GM18870 (cell line): ENCODE data around the gene NRARP.
"Not testable (repeated sequence)": the region's sequence is repeated elsewhere in the genome, so short reads cannot be mapped to it uniquely, and the experiment has no call there.

Experiments
- ATAC-seq: cut with Tn5 transposase; IDR thresholded peaks from one replicate; pipeline ENCODE4 v1.9.1; 2021; ENCODE audit warnings: moderate library complexity; ENCODE audit not compliant: unreplicated experiment

NRARP gene

DNA sequence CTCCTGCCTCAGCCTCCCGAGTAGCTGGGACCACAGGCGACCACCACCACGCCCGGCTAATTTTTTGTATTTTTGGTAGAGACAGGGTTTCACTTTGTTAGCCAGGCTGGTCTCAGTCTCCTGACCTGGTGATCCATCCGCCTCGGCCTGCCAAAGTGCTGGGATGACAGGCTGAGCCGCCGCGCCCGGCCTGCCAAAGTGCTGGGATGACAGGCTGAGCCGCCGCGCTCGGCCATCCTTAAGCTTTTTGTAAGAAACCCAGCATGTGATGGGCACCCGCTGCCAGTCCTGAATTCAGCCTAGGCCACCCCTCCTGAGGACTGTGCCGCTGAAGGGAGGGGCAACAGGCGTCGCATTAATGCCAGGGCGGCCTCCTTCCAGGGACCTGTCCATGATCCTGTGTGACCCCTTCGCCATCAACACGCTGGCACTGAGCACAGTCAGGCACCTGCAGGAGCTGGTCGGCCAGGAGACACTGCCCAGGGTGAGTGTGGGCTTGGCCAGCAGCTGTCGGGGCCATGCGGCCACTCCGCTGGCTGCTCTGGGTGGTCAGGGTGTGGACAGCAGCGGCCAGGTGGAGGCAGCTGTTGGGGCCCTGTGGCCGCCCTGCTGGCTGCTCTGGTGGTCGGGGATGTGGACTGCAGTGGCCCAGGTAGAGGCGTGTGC lies 36.4 kb downstream of the NRARP start:
- no peak for ATAC-seq

DNA sequence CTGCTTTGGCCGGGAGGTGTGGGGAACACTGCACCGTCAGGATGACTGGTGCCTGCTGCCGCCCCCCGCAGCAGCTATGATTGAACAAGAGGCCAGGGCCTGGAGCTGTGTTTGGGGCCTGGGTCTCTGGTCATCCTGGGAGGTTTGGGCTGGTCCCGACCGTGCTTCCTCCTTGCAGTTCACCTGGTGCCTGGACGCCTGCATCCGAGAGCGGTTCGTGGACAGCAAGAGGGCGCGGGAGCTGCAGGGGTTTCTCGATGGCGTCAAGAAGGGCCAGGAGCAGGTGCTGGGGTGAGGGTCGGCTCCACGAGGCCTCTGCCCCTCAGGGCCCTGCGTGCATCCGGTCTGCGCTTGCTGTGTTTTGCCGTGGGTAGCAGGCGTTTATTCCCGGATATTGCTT lies 38.0 kb downstream of the NRARP start:
- ATAC-seq = no peak

DNA sequence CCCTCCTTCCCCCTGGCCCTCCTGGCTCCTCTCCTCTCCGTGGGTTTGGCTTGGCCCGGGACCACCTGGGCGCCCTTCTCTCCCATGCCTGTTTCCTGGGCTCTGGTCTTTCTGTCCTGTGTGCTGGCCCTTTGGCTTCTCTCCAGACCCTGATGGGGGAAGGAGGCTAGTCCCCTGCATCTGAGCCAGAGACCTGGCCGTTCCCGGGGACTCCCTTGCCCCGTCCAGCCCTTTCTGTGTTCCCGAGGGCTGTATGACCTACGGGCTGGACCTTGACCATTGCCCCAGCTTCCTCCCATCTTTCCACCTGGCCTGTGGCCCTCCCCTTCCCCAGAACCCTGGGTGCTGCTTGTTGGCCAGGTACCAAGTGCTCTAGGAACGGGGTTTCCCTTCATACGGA lies 38.6 kb downstream of the NRARP start:
- no peak for ATAC-seq

DNA sequence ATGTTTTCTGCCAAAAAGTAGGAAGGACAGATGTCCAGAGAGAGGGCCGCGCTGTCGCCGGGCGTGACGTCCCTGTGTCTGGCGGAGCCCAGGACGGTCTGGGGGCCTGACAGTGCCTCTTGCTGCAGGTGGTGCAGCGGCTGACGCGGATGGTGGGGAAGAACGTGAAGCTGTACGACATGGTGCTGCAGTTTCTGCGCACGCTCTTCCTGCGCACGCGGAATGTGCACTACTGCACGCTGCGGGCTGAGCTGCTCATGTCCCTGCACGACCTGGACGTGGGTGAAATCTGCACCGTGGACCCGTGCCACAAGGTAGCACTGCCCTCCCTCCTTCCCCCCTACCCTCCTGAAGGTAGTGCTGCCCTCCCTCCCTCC lies 39.2 kb downstream of the NRARP start:
- no peak for ATAC-seq

DNA sequence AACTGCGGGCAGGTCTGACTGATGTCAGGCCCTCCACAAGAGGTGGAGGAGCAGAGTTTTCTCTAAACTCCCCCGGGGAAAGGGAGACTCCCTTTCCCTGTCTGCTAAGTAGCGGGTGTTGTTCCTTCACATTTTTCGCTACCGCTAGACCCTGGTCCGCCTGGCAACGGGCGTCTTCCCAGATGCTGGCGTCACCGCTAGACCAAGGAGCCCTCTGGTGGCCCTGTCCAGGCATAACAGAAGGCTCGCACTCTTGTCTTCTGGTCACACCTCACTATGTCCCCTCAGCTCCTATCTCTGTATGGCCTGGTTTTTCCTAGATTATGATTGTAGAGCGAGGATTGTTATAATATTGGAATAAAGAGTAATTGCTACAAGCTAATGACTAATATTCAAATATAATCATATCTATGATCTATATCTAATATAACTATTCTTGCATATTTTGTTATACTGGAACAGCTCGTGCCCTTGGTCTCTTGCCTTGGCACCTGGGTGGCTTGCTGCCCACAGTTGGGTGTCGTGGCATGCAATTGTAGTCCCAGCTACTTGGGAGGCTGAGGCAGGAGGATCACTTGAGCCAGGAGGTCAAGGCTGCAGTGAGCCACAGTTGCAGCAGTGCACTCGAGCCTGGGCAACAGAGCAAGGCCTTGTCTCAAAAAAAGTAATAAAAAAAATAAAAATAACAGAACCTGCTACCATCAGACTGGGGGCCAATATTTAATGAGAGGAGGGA lies 39.7 kb downstream of the NRARP start:
- ATAC-seq = not testable (repeated sequence)

DNA sequence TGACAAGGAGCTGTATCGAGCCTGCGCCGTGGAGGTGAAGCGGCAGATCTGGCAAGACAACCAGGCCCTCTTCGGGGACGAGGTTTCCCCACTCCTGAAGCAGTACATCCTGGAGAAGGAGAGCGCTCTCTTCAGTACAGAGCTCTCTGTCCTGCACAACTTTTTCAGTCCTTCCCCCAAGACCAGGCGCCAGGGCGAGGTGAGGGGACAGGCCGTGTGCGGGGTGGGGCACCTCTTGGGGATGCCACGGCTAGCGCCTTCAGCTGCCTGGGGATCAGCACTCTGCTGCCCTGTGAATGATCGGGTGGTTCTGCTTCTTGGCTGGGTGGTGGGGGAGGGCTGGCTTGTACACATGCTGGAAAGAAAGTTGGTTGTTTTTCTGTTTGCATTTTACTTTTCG lies 45.2 kb downstream of the NRARP start:
- no peak for ATAC-seq

DNA sequence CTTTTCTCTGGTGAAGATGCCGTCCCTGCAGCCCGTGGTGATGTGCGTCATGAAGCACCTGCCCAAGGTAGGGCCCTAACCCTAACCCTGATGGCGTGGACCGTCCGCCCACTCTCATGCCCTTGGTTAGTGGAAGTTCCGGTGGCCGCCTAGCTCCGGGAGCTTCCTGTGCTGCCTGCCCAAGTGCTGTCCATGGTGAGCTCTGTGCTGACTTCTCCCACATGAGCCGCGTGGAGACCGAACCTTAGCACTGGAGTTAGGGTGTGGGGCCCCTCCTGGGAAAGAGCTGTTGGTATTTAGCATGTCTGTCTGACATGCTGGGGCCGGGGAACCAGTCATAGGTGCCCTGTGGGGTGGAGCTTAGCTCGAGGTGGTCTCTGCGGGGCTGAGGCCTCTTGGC lies 45.7 kb downstream of the NRARP start:
- no peak for ATAC-seq

DNA sequence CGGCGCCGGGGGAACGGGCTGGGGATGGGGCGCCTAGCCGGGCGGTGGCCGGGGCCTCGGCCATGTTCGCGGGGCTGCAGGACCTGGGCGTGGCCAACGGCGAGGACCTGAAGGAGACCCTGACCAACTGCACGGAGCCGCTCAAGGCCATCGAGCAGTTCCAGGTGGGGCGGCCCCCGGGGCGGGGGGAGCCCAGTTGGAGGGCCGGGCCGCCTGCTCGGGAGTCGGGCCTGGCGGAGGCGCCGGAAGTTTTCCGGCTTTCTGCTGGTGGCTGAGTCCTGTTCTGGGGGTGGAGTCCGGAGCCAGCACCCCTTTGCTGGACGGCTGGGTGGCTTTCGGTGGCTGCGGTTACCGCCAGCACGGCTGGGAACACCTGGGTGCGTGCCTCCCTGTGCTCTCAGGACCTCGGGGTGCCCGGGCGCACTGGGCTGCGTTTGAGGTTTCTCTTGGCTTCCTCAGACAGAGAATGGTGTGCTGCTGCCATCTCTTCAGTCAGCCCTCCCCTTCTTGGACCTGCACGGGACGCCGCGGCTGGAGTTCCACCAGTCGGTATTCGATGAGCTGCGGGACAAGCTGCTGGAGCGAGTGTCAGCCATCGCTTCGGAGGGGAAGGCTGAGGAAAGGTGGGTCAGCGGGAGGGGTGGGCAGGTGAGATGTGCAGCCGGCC lies 46.5 kb downstream of the NRARP start:
- peak; percentile 9 for ATAC-seq

DNA sequence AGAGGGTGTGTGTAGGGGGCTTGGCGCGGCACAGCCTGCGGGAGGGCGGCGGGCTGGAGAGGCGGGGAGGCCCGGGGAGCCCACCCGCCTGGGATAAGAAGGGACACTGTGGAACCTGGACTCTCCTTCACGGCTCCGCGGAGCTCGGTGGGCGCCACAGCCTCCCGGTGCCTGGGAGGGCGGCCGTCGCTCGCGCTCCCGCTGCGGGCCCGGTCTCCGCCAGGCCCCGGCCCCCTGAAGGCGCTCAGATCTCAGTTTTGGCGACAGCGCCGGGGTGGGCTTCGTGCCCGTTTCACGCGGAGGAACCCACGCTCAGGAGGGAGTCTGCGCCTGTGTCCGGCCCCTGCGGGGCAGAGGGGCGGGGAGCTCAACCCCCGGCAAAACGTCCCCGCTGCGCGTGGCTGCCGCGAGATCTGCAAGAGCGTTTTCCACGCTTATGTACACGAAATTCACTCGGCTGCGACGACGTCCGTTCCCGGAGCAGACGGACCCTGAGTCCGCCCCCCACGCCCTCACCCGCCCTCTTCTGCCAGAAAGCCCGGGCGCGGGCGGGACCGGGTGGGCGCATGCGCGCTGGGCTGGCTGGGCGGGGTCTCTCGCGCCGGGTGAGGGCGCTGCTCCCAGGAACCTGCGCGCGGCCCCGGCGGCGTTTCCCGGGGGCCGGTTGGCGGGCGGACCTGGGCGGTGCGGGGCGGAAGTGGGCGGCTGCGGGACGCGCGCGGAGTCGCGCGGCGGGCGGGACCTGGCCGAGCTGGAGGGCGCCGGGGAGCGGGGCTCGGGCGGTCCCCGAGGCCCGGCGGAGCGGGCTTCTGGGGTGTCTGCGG lies 47.2 kb downstream of the NRARP start, which contains the start of gene NELFB:
NELFB (plus strand) TSS at position 704 of the 824 bp plus-strand sequence.
- ATAC-seq = peak; percentile 45

DNA sequence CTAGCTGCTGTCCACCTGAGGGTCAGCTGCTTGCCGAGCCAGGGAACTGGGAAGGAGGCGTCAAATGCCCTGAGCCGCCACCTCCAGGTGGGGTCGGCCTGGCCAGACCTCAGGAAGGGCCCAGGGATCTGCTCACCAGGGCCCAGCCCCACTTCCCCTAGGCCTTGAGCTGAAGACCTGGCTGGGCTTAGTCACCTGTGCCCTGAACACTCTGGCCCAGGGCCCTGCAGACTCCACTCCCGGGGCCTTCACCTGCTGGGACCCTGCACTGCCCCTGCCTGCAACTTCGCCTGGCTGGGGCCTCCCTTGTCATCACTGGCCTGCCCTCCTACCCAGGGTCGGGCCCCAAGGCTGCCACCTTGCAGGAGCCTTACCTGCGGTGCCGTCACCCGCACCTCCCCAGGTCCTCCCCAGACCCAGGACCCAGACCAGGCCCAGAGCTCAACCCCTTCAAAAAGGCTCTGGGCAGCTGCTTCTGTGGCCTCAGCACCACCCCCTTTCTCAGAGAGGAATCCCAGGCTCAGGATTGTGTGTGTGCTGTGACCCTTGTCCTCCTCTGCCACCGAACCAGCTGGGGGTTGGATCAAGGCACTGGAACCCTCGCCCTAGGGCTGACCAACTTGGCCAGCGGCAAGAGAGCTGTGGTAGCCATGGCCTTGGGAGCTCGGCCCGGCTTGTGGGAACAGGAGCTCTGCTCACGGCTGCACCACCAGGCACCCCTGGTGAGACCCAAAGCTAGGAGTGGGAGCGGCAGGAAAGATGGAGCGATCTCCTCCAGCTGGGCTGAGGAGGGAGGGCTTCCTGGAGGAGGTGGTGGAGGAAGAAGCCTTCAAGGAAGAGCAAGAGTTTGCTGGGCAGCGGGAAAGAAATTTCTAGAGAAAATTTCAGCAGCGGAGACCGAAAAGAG lies 48.1 kb downstream of the NRARP start:
- ATAC-seq = no peak

DNA sequence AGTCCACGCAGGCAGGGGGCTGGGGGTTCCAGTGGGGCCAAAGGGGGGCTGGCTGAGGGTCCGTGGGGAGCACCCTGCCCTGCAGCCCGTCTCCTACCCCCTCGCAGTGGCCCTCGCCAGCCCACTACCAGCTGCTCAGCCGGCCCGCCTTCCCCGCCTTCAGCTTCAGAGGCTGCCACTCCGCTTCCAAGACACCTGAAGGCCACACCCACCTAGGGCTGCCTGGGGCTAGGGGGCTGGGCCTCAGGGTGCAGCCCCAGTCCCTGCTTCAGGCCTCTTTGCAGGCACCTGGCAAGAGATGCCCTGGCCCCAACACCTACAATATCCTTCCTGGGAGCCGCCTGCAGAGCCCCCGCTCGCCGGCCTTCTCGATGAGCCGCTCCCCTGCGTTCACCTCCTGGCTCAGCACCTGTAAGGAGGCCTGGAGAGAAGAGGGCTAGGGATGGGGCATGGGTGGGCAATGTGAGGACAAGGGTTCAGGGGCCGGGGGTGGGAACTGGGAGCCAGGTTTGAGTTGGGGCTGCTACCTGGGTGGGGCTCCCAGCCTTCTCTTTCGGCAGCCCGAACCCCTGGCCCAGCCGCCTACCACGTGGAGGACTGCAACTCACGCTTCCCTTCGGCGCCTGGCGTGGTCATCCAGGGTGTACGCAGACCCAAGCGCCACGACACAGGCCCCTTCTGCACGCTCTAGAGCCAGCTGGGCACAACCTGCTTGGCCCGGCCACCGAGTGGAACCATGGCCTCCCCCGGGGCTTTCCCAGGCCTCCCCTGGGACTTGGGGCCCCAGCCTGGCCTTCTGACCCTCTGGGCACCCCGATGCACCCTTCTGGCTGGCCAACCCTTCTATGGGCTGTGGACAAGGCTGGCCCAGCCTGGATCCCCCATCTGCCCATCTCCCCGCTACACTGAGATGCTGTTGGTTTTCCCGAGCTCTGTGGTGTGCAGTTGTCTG lies 49.2 kb downstream of the NRARP start:
- no peak for ATAC-seq

DNA sequence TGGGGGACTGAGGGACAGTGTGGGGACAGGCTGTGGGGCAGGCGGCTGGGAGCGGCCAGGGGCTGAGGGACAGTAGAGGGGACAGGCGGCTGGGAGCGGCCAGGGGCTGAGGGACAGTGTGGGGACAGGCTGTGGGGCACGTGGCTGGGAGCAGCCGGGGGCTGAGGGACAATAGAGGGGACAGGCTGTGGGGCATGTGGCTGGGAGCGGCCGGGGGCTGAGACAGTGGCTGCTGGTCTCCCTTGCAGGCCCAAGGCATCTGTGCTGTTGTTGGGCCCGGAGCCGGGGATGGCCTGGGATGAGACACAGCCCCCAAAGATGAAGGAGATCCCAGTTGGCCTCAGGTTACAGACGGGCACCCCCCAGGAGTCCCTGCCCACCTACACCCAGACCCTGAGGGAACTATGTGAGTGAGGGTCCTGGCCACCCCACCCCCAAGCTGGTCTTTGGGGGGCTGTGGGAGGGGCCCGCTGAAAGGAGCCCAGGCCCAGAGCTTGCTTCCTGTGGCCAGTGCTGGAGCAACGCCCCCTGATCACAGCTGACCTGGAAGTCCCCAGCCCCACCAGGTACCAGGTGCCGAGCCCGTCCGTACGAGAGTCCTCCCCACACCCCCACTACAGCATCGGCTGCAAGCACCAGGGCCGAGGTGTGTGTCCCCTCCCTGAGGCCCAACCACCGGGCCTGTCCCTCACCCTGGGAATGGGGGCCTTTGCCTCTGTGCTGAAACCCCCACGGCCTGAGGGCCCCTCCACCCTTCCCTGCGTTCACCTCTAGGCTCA lies 50.4 kb downstream of the NRARP start:
- no peak for ATAC-seq

DNA sequence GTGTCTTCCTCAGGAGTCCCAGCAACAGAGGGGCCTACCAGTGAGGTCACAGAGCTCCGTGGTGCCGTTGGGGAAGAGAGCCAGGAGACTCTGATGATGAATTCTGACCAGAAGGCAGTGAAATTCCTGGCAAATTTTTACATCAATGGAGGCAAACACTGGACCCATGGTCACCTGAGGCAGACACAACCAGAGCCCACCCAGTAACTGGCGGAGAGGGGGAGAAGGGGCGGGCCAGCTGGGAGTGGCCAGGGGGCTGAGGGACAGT lies 50.9 kb downstream of the NRARP start, which contains the start of gene STPG3:
STPG3 (plus strand) TSS at position 93 of the 268 bp plus-strand sequence; CDS start at position 94, 1 bp downstream.
- no peak for ATAC-seq

DNA sequence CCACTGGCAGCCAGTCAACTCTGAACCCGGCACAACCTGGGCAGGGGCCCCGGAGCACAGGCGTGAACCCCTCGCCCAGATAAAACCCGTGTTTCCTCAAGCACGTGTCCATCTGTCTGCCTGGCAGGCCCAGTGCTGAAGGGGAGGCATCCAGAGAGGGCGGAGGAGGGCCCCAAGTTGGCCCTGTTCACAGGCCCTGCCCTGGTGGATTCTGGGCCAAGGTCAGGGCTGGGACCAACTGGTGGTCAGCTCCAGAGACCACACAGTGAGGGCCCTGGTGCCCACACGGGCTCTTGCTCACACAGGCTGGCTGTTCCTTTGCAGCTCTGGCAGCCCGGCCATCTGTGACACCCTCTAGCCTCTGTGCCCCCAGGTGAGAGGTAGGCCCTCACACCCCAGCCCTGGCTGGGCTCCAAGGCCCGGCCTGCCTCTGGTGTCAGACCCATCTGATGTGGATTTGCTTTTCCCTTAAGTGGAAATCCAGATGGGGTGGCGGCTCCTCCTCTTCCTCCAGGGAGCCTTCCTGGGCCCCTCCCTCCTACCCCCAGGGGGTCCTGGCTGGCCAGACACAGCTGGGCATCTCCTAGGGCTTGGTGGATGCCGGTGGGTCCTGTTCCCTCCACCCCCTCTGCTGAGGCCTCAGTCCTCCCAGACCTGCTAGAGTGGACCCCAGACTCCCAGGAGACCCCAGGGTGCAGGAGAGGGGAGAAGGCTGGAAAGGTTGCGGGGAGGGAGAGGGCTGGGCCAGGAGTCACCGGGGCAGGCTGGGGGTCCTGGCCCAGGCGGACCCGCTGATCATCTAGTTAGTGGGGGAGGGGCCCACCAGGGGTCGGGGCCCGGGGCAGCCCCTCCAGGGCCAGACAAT lies 51.5 kb downstream of the NRARP start:
- no peak for ATAC-seq
